Measurements from ENCODE around the gene C1orf105.

The C1orf105 gene

GRCh38 chr1:172376431-172376830, 44.1 kb upstream of the C1orf105 start:
- WGBS (ENCODE audit: extremely low coverage, insufficient coverage, insufficient read length), result no CpG with 5 or more reads among the region's 2 CpGs
- Histone ChIP-seq H3K79me2 (ENCODE audit: control insufficient read depth, insufficient read depth, low read length, poor library complexity) (no peaks in the 10 kb centered on the region), H4K12ac (ENCODE audit: low read depth, low read length) (no peak overlapping the region), H2AK5ac (ENCODE audit: low read length) (no peak overlapping the region), H2BK120ac (ENCODE audit: insufficient read depth, low read length, poor library complexity) (no peak overlapping the region), H3K14ac (ENCODE audit: low read length) (no peak overlapping the region), H3K79me1 (ENCODE audit: low read length) (no peaks in the 10 kb centered on the region), H3K23ac (ENCODE audit: low read length) (no peak overlapping the region), H3K36me3 (ENCODE audit: control insufficient read depth in 1 of 2, insufficient read depth in 2 of 2, low read length in 2 of 2) (no peaks in the 10 kb centered on the region), H3K4me1 (ENCODE audit: control insufficient read depth in 1 of 2, insufficient read depth in 2 of 2, low read length in 2 of 2) (no peaks in the 10 kb centered on the region), H3K27me3 (ENCODE audit: insufficient read depth, low read length) (no peaks in the 10 kb centered on the region), H2BK5ac (ENCODE audit: low read depth, low read length, poor library complexity) (no peak overlapping the region), H3K4ac (ENCODE audit: low read depth, low read length) (no peak overlapping the region), H4K8ac (ENCODE audit: low read depth, low read length) (no peak overlapping the region), H3K18ac (ENCODE audit: low read length) (no peak overlapping the region), H4K91ac (ENCODE audit: low read depth, low read length) (no peak overlapping the region), H3K4me3 (ENCODE audit: low read depth, low read length) (no peak overlapping the region), H3K9ac (ENCODE audit: low read length) (no peak overlapping the region), H3K9me3 (ENCODE audit: insufficient read depth, low read depth, low read length) (no peaks in the 10 kb centered on the region), H2AFZ (ENCODE audit: insufficient read depth, low read length, poor library complexity) (no peak overlapping the region), H3K4me2 (ENCODE audit: low read length) (no peak overlapping the region), H2BK12ac (ENCODE audit: low read length) (no peak overlapping the region), H3K27ac (ENCODE audit: low read depth, low read length) (no peak overlapping the region)
- DNase-seq, result no peak

GRCh38 chr1:172377565-172377964, 42.9 kb upstream of the C1orf105 start:
- no peak overlapping the region for H2AK5ac ChIP-seq (ENCODE audit: low read length)
- H3K18ac ChIP-seq (ENCODE audit: low read length), result no peak overlapping the region
- no peak overlapping the region for H4K12ac ChIP-seq (ENCODE audit: low read depth, low read length)
- no peak overlapping the region for H4K91ac ChIP-seq (ENCODE audit: low read depth, low read length)
- H3K79me2 ChIP-seq (ENCODE audit: control insufficient read depth, insufficient read depth, low read length, poor library complexity), result no peaks in the 10 kb centered on the region
- no peaks in the 10 kb centered on the region for H3K27me3 ChIP-seq (ENCODE audit: insufficient read depth, low read length)
- no peak overlapping the region for H2AFZ ChIP-seq (ENCODE audit: insufficient read depth, low read length, poor library complexity)
- no peak overlapping the region for H2BK5ac ChIP-seq (ENCODE audit: low read depth, low read length, poor library complexity)
- no peak overlapping the region for H3K23ac ChIP-seq (ENCODE audit: low read length)
- no peak overlapping the region for H3K4me3 ChIP-seq (ENCODE audit: low read depth, low read length)
- H3K4ac ChIP-seq (ENCODE audit: low read depth, low read length), result no peak overlapping the region
- peaks cover 0 to 5% of the 10 kb centered on the region in 2 experiments for H3K4me1 ChIP-seq (ENCODE audit: control insufficient read depth in 1 of 2, insufficient read depth in 2 of 2, low read length in 2 of 2)
- no peak for DNase-seq
- H2BK120ac ChIP-seq (ENCODE audit: insufficient read depth, low read length, poor library complexity), result no peak overlapping the region
- H3K4me2 ChIP-seq (ENCODE audit: low read length), result no peak overlapping the region
- H4K8ac ChIP-seq (ENCODE audit: low read depth, low read length), result no peak overlapping the region
- peaks cover 5% of the 10 kb centered on the region for H3K79me1 ChIP-seq (ENCODE audit: low read length)
- no peak overlapping the region for H3K9ac ChIP-seq (ENCODE audit: low read length)
- no peak overlapping the region for H3K27ac ChIP-seq (ENCODE audit: low read depth, low read length)
- H2BK12ac ChIP-seq (ENCODE audit: low read length), result no peak overlapping the region
- H3K9me3 ChIP-seq (ENCODE audit: insufficient read depth, low read depth, low read length), result no peaks in the 10 kb centered on the region
- no peaks in the 10 kb centered on the region for H3K36me3 ChIP-seq (ENCODE audit: control insufficient read depth in 1 of 2, insufficient read depth in 2 of 2, low read length in 2 of 2)
- H3K14ac ChIP-seq (ENCODE audit: low read length), result no peak overlapping the region

- no peak overlapping the region for H4K8ac ChIP-seq (ENCODE audit: low read depth, low read length)
- no peaks in the 10 kb centered on the region for H3K79me2 ChIP-seq (ENCODE audit: control insufficient read depth, insufficient read depth, low read length, poor library complexity)
- no peaks in the 10 kb centered on the region for H3K36me3 ChIP-seq (ENCODE audit: control insufficient read depth in 1 of 2, insufficient read depth in 2 of 2, low read length in 2 of 2)
- H3K27me3 ChIP-seq (ENCODE audit: insufficient read depth, low read length), result no peaks in the 10 kb centered on the region
- H3K9ac ChIP-seq (ENCODE audit: low read length), result no peak overlapping the region
- no peak overlapping the region for H2BK12ac ChIP-seq (ENCODE audit: low read length)
- no peak overlapping the region for H3K27ac ChIP-seq (ENCODE audit: low read depth, low read length)
- no peak overlapping the region for H3K4me2 ChIP-seq (ENCODE audit: low read length)
- no peak overlapping the region for H2BK120ac ChIP-seq (ENCODE audit: insufficient read depth, low read length, poor library complexity)
- no peak overlapping the region for H3K18ac ChIP-seq (ENCODE audit: low read length)
- H3K4ac ChIP-seq (ENCODE audit: low read depth, low read length), result no peak overlapping the region
- no peak overlapping the region for H4K91ac ChIP-seq (ENCODE audit: low read depth, low read length)
- H2AK5ac ChIP-seq (ENCODE audit: low read length), result no peak overlapping the region
- H3K4me1 ChIP-seq (ENCODE audit: control insufficient read depth in 1 of 2, insufficient read depth in 2 of 2, low read length in 2 of 2), result peaks cover 0 to 5% of the 10 kb centered on the region in 2 experiments
- H3K23ac ChIP-seq (ENCODE audit: low read length), result no peak overlapping the region
- no peak overlapping the region for H2BK5ac ChIP-seq (ENCODE audit: low read depth, low read length, poor library complexity)
- no peaks in the 10 kb centered on the region for H3K9me3 ChIP-seq (ENCODE audit: insufficient read depth, low read depth, low read length)
- H3K79me1 ChIP-seq (ENCODE audit: low read length), result peaks cover 5% of the 10 kb centered on the region
- H4K12ac ChIP-seq (ENCODE audit: low read depth, low read length), result no peak overlapping the region
- WGBS (ENCODE audit: extremely low coverage, insufficient coverage, insufficient read length), result no CpG with 5 or more reads among the region's 1 CpG
- no peak overlapping the region for H3K14ac ChIP-seq (ENCODE audit: low read length)
- H2AFZ ChIP-seq (ENCODE audit: insufficient read depth, low read length, poor library complexity), result no peak overlapping the region
- DNase-seq, result no peak
- no peak overlapping the region for H3K4me3 ChIP-seq (ENCODE audit: low read depth, low read length)
Measured at GRCh38 chr1:172378109-172378760, 42.2 kb upstream of the C1orf105 start.

- H2AFZ ChIP-seq (ENCODE audit: insufficient read depth, low read length, poor library complexity), result no peak overlapping the region
Measured at GRCh38 chr1:172380441-172381244, 39.8 kb upstream of the C1orf105 start.

More at GRCh38 chr1:172380441-172381244, 39.8 kb upstream of the C1orf105 start:
- Histone ChIP-seq H3K9ac (ENCODE audit: low read length) (no peak overlapping the region), H3K79me1 (ENCODE audit: low read length) (peaks cover 9% of the 10 kb centered on the region), H3K14ac (ENCODE audit: low read length) (no peak overlapping the region), H4K12ac (ENCODE audit: low read depth, low read length) (no peak overlapping the region), H2BK120ac (ENCODE audit: insufficient read depth, low read length, poor library complexity) (no peak overlapping the region), H2AK5ac (ENCODE audit: low read length) (no peak overlapping the region), H3K36me3 (ENCODE audit: control insufficient read depth in 1 of 2, insufficient read depth in 2 of 2, low read length in 2 of 2) (no peaks in the 10 kb centered on the region), H4K91ac (ENCODE audit: low read depth, low read length) (no peak overlapping the region), H3K4me3 (ENCODE audit: low read depth, low read length) (no peak overlapping the region), H3K4me1 (ENCODE audit: control insufficient read depth in 1 of 2, insufficient read depth in 2 of 2, low read length in 2 of 2) (peaks cover 0 to 6% of the 10 kb centered on the region in 2 experiments), H3K4ac (ENCODE audit: low read depth, low read length) (no peak overlapping the region), H3K4me2 (ENCODE audit: low read length) (no peak overlapping the region), H3K27me3 (ENCODE audit: insufficient read depth, low read length) (no peaks in the 10 kb centered on the region), H3K18ac (ENCODE audit: low read length) (no peak overlapping the region), H3K23ac (ENCODE audit: low read length) (no peak overlapping the region), H4K8ac (ENCODE audit: low read depth, low read length) (no peak overlapping the region), H2BK5ac (ENCODE audit: low read depth, low read length, poor library complexity) (no peak overlapping the region), H2BK12ac (ENCODE audit: low read length) (no peak overlapping the region), H3K27ac (ENCODE audit: low read depth, low read length) (no peak overlapping the region), H3K9me3 (ENCODE audit: insufficient read depth, low read depth, low read length) (no peaks in the 10 kb centered on the region), H3K79me2 (ENCODE audit: control insufficient read depth, insufficient read depth, low read length, poor library complexity) (no peaks in the 10 kb centered on the region)
- no CpG with 5 or more reads among the region's 6 CpGs for WGBS (ENCODE audit: extremely low coverage, insufficient coverage, insufficient read length)
- DNase-seq, result no peak

Data from trophoblast cell (in vitro differentiated cells and primary cell).